ENCODE results near the gene CDR2.

CDR2 gene

GRCh38 chr16:22337849-22338635, 36.4 kb downstream of the CDR2 start:
- TF ChIP-seq ZFX (IDR thresholded peaks at IDR 0.05; ENCODE audit: borderline replicate concordance) (no peak), CTCF (IDR thresholded peaks at IDR 0.05) (no peak)
- H3K27ac ChIP-seq: no peak overlapping the region

GRCh38 chr16:22337045-22337444, 37.4 kb downstream of the CDR2 start:
- TF ChIP-seq CTCF (IDR thresholded peaks at IDR 0.05): no peak
- no peak for TF ChIP-seq ZFX (IDR thresholded peaks at IDR 0.05; ENCODE audit: borderline replicate concordance)
- no peak overlapping the region for H3K27ac ChIP-seq

- no peak overlapping the region for H3K27ac ChIP-seq
- TF ChIP-seq ZFX (IDR thresholded peaks at IDR 0.05; ENCODE audit: borderline replicate concordance): no peak
- no peak for TF ChIP-seq CTCF (IDR thresholded peaks at IDR 0.05)
Observed at GRCh38 chr16:22336581-22336980, 37.8 kb downstream of the CDR2 start.

GRCh38 chr16:22335668-22336246, 38.7 kb downstream of the CDR2 start:
- H3K27ac ChIP-seq: no peak overlapping the region

GRCh38 chr16:22333457-22333994, 40.9 kb downstream of the CDR2 start:
- no peak for TF ChIP-seq CTCF (IDR thresholded peaks at IDR 0.05)
- no peak for TF ChIP-seq ZFX (IDR thresholded peaks at IDR 0.05; ENCODE audit: borderline replicate concordance)
- no peak overlapping the region for H3K27ac ChIP-seq

More at GRCh38 chr16:22335668-22336246, 38.7 kb downstream of the CDR2 start:
- TF ChIP-seq CTCF (IDR thresholded peaks at IDR 0.05): no peak
- no peak for TF ChIP-seq ZFX (IDR thresholded peaks at IDR 0.05; ENCODE audit: borderline replicate concordance)

- TF ChIP-seq ZFX (IDR thresholded peaks at IDR 0.05; ENCODE audit: borderline replicate concordance) (no peak), CTCF (IDR thresholded peaks at IDR 0.05) (no peak)
- H3K27ac ChIP-seq: no peak overlapping the region
Observed at GRCh38 chr16:22330326-22330725, 44.1 kb downstream of the CDR2 start.

- no peak overlapping the region for H3K27ac ChIP-seq
- TF ChIP-seq CTCF (IDR thresholded peaks at IDR 0.05) (no peak), ZFX (IDR thresholded peaks at IDR 0.05; ENCODE audit: borderline replicate concordance) (no peak)
Observed at GRCh38 chr16:22329199-22329695, 45.2 kb downstream of the CDR2 start.
